ENCODE results near the gene GPR39.

- peak in 1 of 3 experiments; percentile 12 for TF ChIP-seq CTCF (IDR thresholded peaks at IDR 0.05)
- TF ChIP-seq POLR2A (IDR thresholded peaks at IDR 0.05), result no peak
These were observed 8.0 kb downstream of the GPR39 start for GRCh38 chr2:132424526-132425121.

All from vagina (tissue), 2 donors.